VCaP (cell line): ENCODE results near the gene AMDHD2.

Experiments
- H3K27ac ChIP-seq: fragments of 450-650 bp; 2 replicates; pipeline ENCODE4 v1.5.1; 2017
- CTCF ChIP-seq: fragments of 450-650 bp; conservative IDR thresholded peaks from 2 replicates; pipeline ENCODE4 v1.5.1; 2017; ENCODE audit warnings: mild to moderate bottlenecking, moderate library complexity

The AMDHD2 gene

GRCh38 chr16:2473446-2473926, 46.7 kb upstream of the AMDHD2 start:
- H3K27ac ChIP-seq: peak overlapping the region; percentile 81

GRCh38 chr16:2473999-2474876, 45.9 kb upstream of the AMDHD2 start:
- peak overlapping the region; percentile 81 for H3K27ac ChIP-seq
- TF ChIP-seq CTCF: peak; percentile 51

More at GRCh38 chr16:2473446-2473926, 46.7 kb upstream of the AMDHD2 start:
- TF ChIP-seq CTCF: no peak

- peak within 1 kb of the TSS; percentile 81 for H3K27ac ChIP-seq
- TF ChIP-seq CTCF: no peak
Measured at GRCh38 chr16:2474877-2475412, 45.2 kb upstream of the AMDHD2 start, which contains the start of gene TBC1D24. TSS of gene TBC1D24 (plus strand) at chr16:2475127. CDS start at chr16:2496149, 21,022 bp downstream.

GRCh38 chr16:2475413-2476344, 44.5 kb upstream of the AMDHD2 start:
- TF ChIP-seq CTCF: no peak
- H3K27ac ChIP-seq: peak overlapping the region; percentile 81

- peak overlapping the region; percentile 81 for H3K27ac ChIP-seq
- no peak for TF ChIP-seq CTCF
Measured at GRCh38 chr16:2476345-2476720, 43.8 kb upstream of the AMDHD2 start.

- H3K27ac ChIP-seq: peak overlapping the region; percentile 81
- TF ChIP-seq CTCF: no peak
Measured at GRCh38 chr16:2476741-2477140, 43.4 kb upstream of the AMDHD2 start.
